Measurements from ENCODE around the gene TSPAN4. TPM values are rescaled to one million over a fixed set of nuclear protein-coding genes. Genes with fewer than 3 reads are reported as not detected.

The TSPAN4 gene
- total and polyA plus RNA-seq, 2 of the 13 experiments (the other 11 are each of a cell fraction or from before 2014, with no cell fraction given), result 31.7 to 68.3 TPM

DNA sequence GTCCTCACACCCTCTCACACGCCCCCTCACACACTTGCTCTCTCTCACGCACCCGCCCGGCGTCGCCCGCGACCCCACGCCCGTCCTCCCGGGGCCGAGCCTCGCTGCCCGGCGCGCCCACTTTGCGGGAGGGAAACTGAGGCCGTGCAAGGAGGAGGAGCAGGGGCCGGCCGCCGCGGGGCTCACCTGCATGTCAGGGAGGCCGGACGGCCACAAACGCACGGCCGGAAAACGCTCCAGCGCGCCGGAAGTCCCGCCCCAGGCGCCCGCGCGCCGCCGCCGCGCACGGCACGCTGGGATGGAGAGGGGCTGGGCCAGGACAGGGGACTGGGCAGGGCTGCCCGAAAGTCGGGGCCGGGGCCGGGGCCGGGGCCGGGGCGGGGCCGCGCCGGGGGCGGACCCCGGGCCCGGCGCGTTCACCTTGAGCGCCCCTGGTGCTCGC is 68.0 kb downstream of the TSPAN4 start, which contains the start of gene CHID1 (continued):
- TF ChIP-seq, protein P1, sequence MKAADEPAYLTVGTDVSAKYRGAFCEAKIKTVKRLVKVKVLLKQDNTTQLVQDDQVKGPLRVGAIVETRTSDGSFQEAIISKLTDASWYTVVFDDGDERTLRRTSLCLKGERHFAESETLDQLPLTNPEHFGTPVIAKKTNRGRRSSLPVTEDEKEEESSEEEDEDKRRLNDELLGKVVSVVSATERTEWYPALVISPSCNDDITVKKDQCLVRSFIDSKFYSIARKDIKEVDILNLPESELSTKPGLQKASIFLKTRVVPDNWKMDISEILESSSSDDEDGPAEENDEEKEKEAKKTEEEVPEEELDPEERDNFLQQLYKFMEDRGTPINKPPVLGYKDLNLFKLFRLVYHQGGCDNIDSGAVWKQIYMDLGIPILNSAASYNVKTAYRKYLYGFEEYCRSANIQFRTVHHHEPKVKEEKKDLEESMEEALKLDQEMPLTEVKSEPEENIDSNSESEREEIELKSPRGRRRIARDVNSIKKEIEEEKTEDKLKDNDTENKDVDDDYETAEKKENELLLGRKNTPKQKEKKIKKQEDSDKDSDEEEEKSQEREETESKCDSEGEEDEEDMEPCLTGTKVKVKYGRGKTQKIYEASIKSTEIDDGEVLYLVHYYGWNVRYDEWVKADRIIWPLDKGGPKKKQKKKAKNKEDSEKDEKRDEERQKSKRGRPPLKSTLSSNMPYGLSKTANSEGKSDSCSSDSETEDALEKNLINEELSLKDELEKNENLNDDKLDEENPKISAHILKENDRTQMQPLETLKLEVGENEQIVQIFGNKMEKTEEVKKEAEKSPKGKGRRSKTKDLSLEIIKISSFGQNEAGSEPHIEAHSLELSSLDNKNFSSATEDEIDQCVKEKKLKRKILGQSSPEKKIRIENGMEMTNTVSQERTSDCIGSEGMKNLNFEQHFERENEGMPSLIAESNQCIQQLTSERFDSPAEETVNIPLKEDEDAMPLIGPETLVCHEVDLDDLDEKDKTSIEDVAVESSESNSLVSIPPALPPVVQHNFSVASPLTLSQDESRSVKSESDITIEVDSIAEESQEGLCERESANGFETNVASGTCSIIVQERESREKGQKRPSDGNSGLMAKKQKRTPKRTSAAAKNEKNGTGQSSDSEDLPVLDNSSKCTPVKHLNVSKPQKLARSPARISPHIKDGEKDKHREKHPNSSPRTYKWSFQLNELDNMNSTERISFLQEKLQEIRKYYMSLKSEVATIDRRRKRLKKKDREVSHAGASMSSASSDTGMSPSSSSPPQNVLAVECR (CRISPR knock-in tag; IDR thresholded peaks at IDR 0.05; ENCODE audit: borderline replicate concordance), result peak; percentile 89
- TF ChIP-seq ELF3 (CRISPR knock-in tag; IDR thresholded peaks at IDR 0.05) (peak; percentile 41), PRMT3 (CRISPR knock-in tag; IDR thresholded peaks at IDR 0.05; ENCODE audit: borderline replicate concordance, low read depth) (no peak), ZNF121 (CRISPR knock-in tag; IDR thresholded peaks at IDR 0.05) (no peak), SPEN (CRISPR knock-in tag; IDR thresholded peaks at IDR 0.05; ENCODE audit: low read depth) (peak; percentile 85), TEAD2 (CRISPR knock-in tag; IDR thresholded peaks at IDR 0.05) (no peak), PCBP2 (optimal IDR thresholded peaks at IDR 0.05; ENCODE audit: low read depth, low read length, poor library complexity, severe bottlenecking) (no peak), ZSCAN25 (CRISPR knock-in tag; IDR thresholded peaks at IDR 0.05) (no peak), GZF1 (CRISPR knock-in tag; IDR thresholded peaks at IDR 0.05) (no peak), ZFP90 (CRISPR knock-in tag; IDR thresholded peaks at IDR 0.05; ENCODE audit: borderline replicate concordance) (peak; percentile 20; the same call in 1 of the 2 replicates), ZNF672 (CRISPR knock-in tag; IDR thresholded peaks at IDR 0.05) (peak; percentile 69; the same call in 1 of the 2 replicates), ZFYVE20 (CRISPR knock-in tag; IDR thresholded peaks at IDR 0.05; ENCODE audit: borderline replicate concordance, low read depth) (peak; percentile 53; the same call in 1 of the 2 replicates), PLRG1 (conservative IDR thresholded peaks at IDR 0.05) (no peak), POLR2AphosphoS2 (IDR thresholded peaks at IDR 0.05; ENCODE audit: low read depth, low read length) (no peak), REPIN1 (CRISPR knock-in tag; IDR thresholded peaks at IDR 0.05; ENCODE audit: borderline replicate concordance, low read depth) (0 out of 2 replicates have a peak, but pooled peaks have one; percentile 9), CC2D1A (CRISPR knock-in tag; IDR thresholded peaks at IDR 0.05) (no peak), FOXK2 (IDR thresholded peaks at IDR 0.05) (no peak), KDM5B (CRISPR knock-in tag; IDR thresholded peaks at IDR 0.05; ENCODE audit: borderline replicate concordance) (peak; percentile 37; the same call in 1 of the 2 replicates), ZNF264 (CRISPR knock-in tag; IDR thresholded peaks at IDR 0.05) (no peak), FOXM1 (CRISPR knock-in tag; IDR thresholded peaks at IDR 0.05) (no peak)
- TF ChIP-seq, protein P2, sequence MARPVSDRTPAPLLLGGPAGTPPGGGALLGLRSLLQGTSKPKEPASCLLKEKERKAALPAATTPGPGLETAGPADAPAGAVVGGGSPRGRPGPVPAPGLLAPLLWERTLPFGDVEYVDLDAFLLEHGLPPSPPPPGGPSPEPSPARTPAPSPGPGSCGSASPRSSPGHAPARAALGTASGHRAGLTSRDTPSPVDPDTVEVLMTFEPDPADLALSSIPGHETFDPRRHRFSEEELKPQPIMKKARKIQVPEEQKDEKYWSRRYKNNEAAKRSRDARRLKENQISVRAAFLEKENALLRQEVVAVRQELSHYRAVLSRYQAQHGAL (CRISPR knock-in tag; IDR thresholded peaks at IDR 0.05; ENCODE audit: not compliant biosample characterization), result no peak
- TF ChIP-seq, protein P3, sequence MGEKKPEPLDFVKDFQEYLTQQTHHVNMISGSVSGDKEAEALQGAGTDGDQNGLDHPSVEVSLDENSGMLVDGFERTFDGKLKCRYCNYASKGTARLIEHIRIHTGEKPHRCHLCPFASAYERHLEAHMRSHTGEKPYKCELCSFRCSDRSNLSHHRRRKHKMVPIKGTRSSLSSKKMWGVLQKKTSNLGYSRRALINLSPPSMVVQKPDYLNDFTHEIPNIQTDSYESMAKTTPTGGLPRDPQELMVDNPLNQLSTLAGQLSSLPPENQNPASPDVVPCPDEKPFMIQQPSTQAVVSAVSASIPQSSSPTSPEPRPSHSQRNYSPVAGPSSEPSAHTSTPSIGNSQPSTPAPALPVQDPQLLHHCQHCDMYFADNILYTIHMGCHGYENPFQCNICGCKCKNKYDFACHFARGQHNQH (CRISPR knock-in tag; IDR thresholded peaks at IDR 0.05), result no peak
- TF ChIP-seq, protein P4, sequence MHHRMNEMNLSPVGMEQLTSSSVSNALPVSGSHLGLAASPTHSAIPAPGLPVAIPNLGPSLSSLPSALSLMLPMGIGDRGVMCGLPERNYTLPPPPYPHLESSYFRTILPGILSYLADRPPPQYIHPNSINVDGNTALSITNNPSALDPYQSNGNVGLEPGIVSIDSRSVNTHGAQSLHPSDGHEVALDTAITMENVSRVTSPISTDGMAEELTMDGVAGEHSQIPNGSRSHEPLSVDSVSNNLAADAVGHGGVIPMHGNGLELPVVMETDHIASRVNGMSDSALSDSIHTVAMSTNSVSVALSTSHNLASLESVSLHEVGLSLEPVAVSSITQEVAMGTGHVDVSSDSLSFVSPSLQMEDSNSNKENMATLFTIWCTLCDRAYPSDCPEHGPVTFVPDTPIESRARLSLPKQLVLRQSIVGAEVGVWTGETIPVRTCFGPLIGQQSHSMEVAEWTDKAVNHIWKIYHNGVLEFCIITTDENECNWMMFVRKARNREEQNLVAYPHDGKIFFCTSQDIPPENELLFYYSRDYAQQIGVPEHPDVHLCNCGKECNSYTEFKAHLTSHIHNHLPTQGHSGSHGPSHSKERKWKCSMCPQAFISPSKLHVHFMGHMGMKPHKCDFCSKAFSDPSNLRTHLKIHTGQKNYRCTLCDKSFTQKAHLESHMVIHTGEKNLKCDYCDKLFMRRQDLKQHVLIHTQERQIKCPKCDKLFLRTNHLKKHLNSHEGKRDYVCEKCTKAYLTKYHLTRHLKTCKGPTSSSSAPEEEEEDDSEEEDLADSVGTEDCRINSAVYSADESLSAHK (CRISPR knock-in tag; IDR thresholded peaks at IDR 0.05; ENCODE audit: borderline replicate concordance), result no peak
